Karpas-422 (cell line): Measurements from ENCODE around the gene CCDC33. TPM values are rescaled to one million over a fixed set of nuclear protein-coding genes. Genes with fewer than 3 reads are reported as not detected.

Experiments
- DNase-seq: peaks from one replicate; pipeline ENCODE4 v3.0.0-alpha.2; 2015
- H2AFZ ChIP-seq: fragments of 200-600 bp; sonication (generic); 2 replicates; pipeline ENCODE4 v1.6.1; 2014; ENCODE audit warnings: antibody characterized with exemption, low read length, mixed read lengths
- H3K27ac ChIP-seq: fragments of 200-600 bp; sonication (generic); 2 replicates; pipeline ENCODE4 v1.5.1; 2014; ENCODE audit warnings: mild to moderate bottlenecking, low read length, moderate library complexity
- H3K27me3 ChIP-seq: fragments of 200-600 bp; sonication (generic); 2 replicates; pipeline ENCODE4 v1.6.1; 2014; ENCODE audit warnings: low read length, mixed read lengths
- H3K36me3 ChIP-seq: fragments of 200-600 bp; sonication (generic); 2 replicates; pipeline ENCODE4 v1.6.1; 2014; ENCODE audit warnings: low read length, mixed read lengths; ENCODE audit not compliant: insufficient read depth
- H3K4me1 ChIP-seq: fragments of 200-600 bp; sonication (generic); 2 replicates; pipeline ENCODE4 v1.6.1; 2014; ENCODE audit warnings: mild to moderate bottlenecking, low read length, mixed read lengths
- H3K4me2 ChIP-seq: fragments of 200-600 bp; sonication (generic); 2 replicates; pipeline ENCODE4 v1.6.1; 2014; ENCODE audit warnings: low read length, low read depth, mild to moderate bottlenecking; ENCODE audit not compliant: poor library complexity, severe bottlenecking
- H3K4me3 ChIP-seq: fragments of 200-600 bp; sonication (generic); 2 replicates; pipeline ENCODE4 v1.5.1; 2014; ENCODE audit warnings: mild to moderate bottlenecking, antibody characterized with exemption, low read length, mixed read lengths
- H3K79me2 ChIP-seq: fragments of 200-600 bp; sonication (generic); 2 replicates; pipeline ENCODE4 v1.6.1; 2014; ENCODE audit warnings: mild to moderate bottlenecking, low read length, mixed read lengths
- H3K9ac ChIP-seq: fragments of 200-600 bp; sonication (generic); 2 replicates; pipeline ENCODE4 v1.6.0; 2014; ENCODE audit warnings: low read length
- H3K9me2 ChIP-seq: fragments of 200-600 bp; sonication (generic), shearing (Covaris generic); replicated peaks from 2 replicates; pipeline ENCODE4 v1.6.0; 2014; ENCODE audit warnings: mild to moderate bottlenecking, low read length, moderate library complexity; ENCODE audit not compliant: insufficient read depth
- H3K9me3 ChIP-seq: fragments of 300-700, 200-600 bp; sonication (generic); 2 replicates; pipeline ENCODE4 v1.6.1; 2014; ENCODE audit warnings: low read length, mixed read lengths
- H4K20me1 ChIP-seq: fragments of 200-600 bp; sonication (generic); 2 replicates; pipeline ENCODE4 v1.6.1; 2014; ENCODE audit warnings: mild to moderate bottlenecking, antibody characterized with exemption, low read length, low read depth; ENCODE audit not compliant: insufficient read depth
- total RNA-seq: library from RNA; depleted of rRNA; stranded (reverse); fragments of >200 nt; shearing (Covaris generic); gene quantifications from 2 replicates; pipeline ENCODE4 v1.2.3, GENCODE V29; 2014; ENCODE audit warnings: low replicate concordance

The CCDC33 gene
- total RNA-seq, 1 experiment from 2014 or later: not detected

DNA sequence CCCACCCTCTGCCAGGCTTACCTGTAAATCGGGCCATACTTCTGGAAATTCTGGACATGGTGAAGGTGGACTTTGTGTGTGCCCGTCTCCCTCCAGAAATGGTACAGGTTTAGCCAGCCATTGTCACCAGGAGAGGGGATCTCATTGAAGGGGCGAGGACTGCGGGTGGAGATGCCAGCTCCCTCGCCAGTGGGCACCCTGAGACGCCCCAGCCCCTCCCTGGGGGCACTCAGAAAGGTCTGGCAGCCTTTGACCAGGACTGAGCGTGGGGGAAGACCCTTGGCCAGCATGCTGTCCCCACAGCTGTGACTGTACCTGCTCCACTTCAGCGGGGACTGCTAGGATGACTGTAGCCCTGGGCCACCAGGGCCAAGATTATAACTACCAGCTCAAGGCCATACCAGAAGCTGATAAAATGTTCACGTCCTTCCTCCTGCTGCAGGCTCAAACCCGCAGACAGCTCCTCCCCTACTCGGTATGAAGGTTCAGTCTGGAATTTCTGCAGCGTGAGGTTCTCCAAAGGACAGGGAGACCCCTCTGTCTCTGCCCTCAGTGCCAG, 131.2 kb downstream of the CCDC33 start, which contains the start of gene CYP11A1:
TSS of gene CYP11A1 (minus strand) at position 351 of the 559 bp plus-strand sequence. CDS start at position 290, 61 bp downstream.
- Histone ChIP-seq H2AFZ (no peak within 1 kb of the TSS), H3K9ac (no peak within 1 kb of the TSS), H3K4me2 (no peak within 1 kb of the TSS), H3K9me2 (no peaks in the 10 kb centered on the region), H3K79me2 (no peaks in the 10 kb centered on the region), H4K20me1 (no peaks in the 10 kb centered on the region), H3K27ac (no peak within 1 kb of the TSS), H3K4me3 (no peak within 1 kb of the TSS), H3K27me3 (no peaks in the 10 kb centered on the region), H3K9me3 (no peaks in the 10 kb centered on the region), H3K4me1 (no peaks in the 10 kb centered on the region), H3K36me3 (no peaks in the 10 kb centered on the region)
- DNase-seq: no peak

DNA sequence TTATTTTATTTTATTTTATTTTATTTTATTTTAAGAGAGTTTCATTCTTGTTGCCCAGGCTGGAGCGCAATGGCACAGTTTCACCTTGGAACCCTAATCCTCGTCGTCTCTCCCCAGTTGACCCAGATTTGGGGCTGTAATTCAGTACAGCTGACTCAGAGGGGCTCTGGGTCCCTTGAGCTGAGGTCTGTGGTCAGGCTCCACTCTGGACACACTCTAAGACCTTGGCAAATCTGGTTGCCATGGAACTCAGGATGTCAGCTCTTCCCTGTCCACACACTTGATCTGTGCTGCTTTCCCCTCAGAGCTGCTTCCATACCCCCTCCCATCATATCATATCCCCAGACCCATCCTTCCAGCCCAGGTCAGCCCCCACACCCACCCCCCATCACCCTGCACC, 132.0 kb downstream of the CCDC33 start:
- no peak for DNase-seq
- Histone ChIP-seq H3K36me3 (no peaks in the 10 kb centered on the region), H3K9ac (no peak overlapping the region), H3K27me3 (no peaks in the 10 kb centered on the region), H2AFZ (no peak overlapping the region), H3K4me2 (no peak overlapping the region), H3K79me2 (no peaks in the 10 kb centered on the region), H3K9me2 (no peaks in the 10 kb centered on the region), H3K9me3 (no peaks in the 10 kb centered on the region), H3K4me1 (peaks cover under 1% of the 10 kb centered on the region), H4K20me1 (no peaks in the 10 kb centered on the region), H3K4me3 (no peak overlapping the region), H3K27ac (no peak overlapping the region)

DNA sequence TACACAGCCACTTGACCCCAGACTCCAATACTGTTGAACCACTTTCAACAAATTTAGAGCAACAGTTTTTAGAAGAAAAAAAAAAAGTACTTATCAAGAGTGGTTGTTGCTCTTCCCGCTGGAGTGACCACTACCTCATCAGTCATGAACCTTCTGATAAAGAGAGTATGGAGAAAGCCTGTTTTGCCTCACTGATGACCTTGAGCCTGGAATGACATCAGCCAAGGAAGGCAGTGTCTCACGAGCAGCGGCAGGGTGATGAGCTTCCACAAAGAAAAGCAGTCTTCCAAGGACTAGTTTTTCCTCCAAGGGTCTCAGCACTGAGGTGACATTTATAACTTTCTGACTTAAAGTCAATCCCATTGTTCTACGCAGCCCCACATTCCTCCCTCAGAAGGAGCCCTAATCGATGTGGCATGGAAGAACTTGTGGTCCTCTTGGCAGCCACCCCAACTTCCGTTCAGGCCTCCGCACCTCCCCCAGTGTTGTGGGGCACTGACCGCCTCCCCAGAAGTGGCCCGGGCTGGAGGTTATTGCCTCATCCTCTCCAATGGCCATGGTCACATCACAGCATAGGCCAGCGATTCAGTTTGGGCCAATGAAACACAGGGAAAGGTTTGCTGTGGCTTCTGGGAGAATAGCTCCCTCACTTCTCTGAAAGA, 133.1 kb downstream of the CCDC33 start:
- H3K4me2 ChIP-seq: no peak overlapping the region

DNA sequence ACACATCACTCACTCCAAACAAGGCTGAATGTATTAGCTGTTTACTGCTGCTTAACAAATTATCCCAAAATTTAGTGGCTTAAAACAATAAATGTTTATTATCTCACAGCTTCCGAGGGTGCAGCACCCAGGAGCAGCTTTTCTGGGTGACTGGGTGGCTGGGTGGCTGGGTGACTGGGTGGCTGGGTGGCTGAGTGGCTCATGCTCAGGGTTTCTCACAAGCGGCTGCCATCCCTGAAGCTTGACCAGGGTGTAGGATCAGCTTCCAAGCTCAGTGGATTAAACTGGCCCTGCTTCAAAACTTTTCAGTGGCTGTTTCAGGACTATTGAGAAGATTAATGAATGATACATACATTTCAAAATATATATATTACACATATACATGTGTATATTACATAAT, 133.6 kb downstream of the CCDC33 start:
- no peak overlapping the region for H3K4me2 ChIP-seq
- H3K27me3 ChIP-seq: no peaks in the 10 kb centered on the region
- H3K27ac ChIP-seq: no peak overlapping the region
- no peaks in the 10 kb centered on the region for H3K79me2 ChIP-seq
- no peaks in the 10 kb centered on the region for H3K36me3 ChIP-seq
- peaks cover 16% of the 10 kb centered on the region for H3K4me1 ChIP-seq
- H3K9me3 ChIP-seq: no peaks in the 10 kb centered on the region
- H3K4me3 ChIP-seq: no peak overlapping the region
- H4K20me1 ChIP-seq: no peaks in the 10 kb centered on the region
- DNase-seq: no peak
- no peak overlapping the region for H2AFZ ChIP-seq
- H3K9me2 ChIP-seq: no peaks in the 10 kb centered on the region
- no peak overlapping the region for H3K9ac ChIP-seq

More for the DNA sequence above, 133.1 kb downstream of the CCDC33 start:
- Histone ChIP-seq H4K20me1 (no peaks in the 10 kb centered on the region), H3K27ac (no peak overlapping the region), H2AFZ (no peak overlapping the region), H3K9me2 (no peaks in the 10 kb centered on the region), H3K27me3 (no peaks in the 10 kb centered on the region), H3K4me1 (peaks cover 11% of the 10 kb centered on the region), H3K4me3 (no peak overlapping the region), H3K79me2 (no peaks in the 10 kb centered on the region), H3K9ac (no peak overlapping the region), H3K36me3 (no peaks in the 10 kb centered on the region), H3K9me3 (no peaks in the 10 kb centered on the region)
- DNase-seq: no peak

DNA sequence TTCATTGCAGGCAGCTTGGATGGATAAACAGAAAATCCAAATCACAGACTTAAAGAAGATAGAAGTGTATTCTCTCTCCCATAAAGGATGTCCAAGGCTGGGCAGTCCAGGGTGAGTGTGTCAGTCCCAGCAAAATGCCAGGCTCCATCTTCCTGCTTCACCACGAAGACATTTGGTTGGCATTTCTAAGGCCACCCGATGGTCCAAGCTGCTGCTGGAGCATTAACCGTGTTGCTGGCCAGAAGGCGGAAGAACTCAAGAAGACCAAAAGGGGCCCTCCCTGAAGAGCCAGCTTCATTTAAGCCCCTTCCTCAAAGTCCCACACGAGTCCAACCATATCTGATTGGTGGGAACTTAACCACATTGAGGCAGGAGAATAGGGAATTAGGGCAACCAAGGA, 134.3 kb downstream of the CCDC33 start:
- no peaks in the 10 kb centered on the region for H3K9me2 ChIP-seq

DNA sequence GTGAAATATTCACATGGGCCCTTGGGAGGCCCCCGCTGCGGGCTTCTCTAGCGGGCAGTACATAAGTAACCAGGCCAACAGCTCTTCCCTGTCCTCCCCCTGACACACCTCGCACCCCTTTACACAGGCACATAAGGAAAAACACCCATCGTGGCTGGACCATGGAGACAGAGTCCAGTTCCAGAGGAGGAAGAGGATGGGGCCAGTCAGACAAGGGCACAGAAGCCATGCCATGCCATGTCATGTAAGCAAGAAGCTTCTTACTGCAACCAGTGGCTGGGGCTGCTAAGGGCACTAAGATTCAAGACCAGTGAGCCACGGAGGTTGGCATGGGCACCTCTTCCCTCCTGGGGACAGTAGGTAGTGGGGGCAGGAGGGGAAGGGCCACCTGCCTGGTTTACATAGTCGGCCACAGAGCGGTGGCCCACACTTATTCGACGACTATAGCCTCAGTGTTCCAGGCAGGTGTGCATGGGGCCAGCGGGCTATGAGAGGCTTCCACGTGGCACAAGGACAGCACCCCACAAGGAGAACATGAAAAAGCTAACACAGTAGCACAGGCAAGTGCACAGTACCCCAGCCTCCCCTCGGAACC, 137.0 kb downstream of the CCDC33 start:
- H3K27me3 ChIP-seq: no peaks in the 10 kb centered on the region
- no peaks in the 10 kb centered on the region for H4K20me1 ChIP-seq
- no peaks in the 10 kb centered on the region for H3K9me2 ChIP-seq
- H3K36me3 ChIP-seq: no peaks in the 10 kb centered on the region
- H3K79me2 ChIP-seq: no peaks in the 10 kb centered on the region
- peaks cover 20% of the 10 kb centered on the region for H3K4me1 ChIP-seq
- H3K9ac ChIP-seq: peak overlapping the region; percentile 81; the same call in 1 of the 2 replicates
- H2AFZ ChIP-seq: no peak overlapping the region
- peak overlapping the region; percentile 98 for H3K4me2 ChIP-seq
- no peaks in the 10 kb centered on the region for H3K9me3 ChIP-seq
- peak overlapping the region; percentile 79 for H3K4me3 ChIP-seq
- no peak overlapping the region for H3K27ac ChIP-seq
- DNase-seq: no peak

More for the DNA sequence above, 134.3 kb downstream of the CCDC33 start:
- Histone ChIP-seq H3K9ac (no peak overlapping the region), H3K79me2 (no peaks in the 10 kb centered on the region), H3K4me1 (peaks cover 20% of the 10 kb centered on the region), H3K27ac (no peak overlapping the region), H3K27me3 (no peaks in the 10 kb centered on the region), H3K4me3 (no peak overlapping the region), H3K4me2 (no peak overlapping the region), H3K36me3 (no peaks in the 10 kb centered on the region), H2AFZ (no peak overlapping the region), H4K20me1 (no peaks in the 10 kb centered on the region), H3K9me3 (no peaks in the 10 kb centered on the region)
- no peak for DNase-seq

DNA sequence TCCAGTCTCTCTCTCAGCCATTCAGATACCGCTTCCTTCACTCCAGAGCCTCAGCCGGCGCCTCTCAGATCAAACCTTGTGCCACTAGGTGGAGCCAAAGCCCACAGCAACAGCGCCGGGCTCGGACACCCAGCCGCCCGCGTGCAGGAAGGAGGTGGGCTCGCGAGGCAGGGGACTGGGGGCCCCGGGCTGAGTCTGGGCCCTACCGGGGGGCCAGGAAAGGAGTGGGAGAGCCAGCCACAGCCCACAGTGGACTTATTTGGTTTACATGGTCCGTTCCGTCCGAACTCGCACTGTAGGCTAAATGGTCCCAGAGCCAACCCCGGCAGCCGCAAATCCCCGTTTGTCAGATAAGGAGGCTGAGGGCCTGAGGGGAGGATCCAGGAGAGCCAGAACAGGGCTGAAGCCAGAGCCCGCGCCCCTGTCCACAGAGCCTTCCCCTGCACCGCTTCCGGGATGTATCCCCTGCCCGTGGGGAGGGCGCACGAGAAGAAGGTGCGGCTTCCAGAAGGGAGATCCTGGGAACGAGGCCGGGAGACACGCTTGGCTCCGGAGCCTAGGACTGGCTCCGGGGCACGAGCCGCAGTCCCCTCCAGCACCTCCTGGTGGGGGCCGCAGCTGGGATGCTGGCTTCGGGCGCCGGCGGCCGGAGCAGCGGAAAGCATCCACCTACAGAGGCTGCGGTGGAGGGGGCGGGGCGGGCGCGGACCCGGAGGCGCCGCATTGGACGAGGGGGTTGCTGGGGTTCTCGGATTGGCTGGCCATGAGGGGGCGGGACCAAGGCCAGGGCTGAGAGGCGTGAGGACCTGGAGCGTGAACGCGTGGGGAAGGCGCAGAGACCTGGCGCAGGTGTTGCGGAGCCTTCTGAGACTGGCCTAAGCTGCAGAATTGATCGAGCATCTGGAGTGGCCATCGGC, 137.9 kb downstream of the CCDC33 start:
- peak overlapping the region; percentile 98 for H3K4me2 ChIP-seq
- H3K27me3 ChIP-seq: no peaks in the 10 kb centered on the region
- H3K27ac ChIP-seq: peak overlapping the region; percentile 76
- no peaks in the 10 kb centered on the region for H3K9me3 ChIP-seq
- H3K4me1 ChIP-seq: peaks cover 20% of the 10 kb centered on the region
- H3K4me3 ChIP-seq: peak overlapping the region; percentile 79
- peak; percentile 98 for DNase-seq
- peak overlapping the region; percentile 81 for H3K9ac ChIP-seq
- H3K79me2 ChIP-seq: no peaks in the 10 kb centered on the region
- no peaks in the 10 kb centered on the region for H3K36me3 ChIP-seq
- H2AFZ ChIP-seq: peak overlapping the region; percentile 92
- no peaks in the 10 kb centered on the region for H3K9me2 ChIP-seq
- H4K20me1 ChIP-seq: no peaks in the 10 kb centered on the region
